ENCODE measurements around the gene SEC14L3. TPM values are rescaled to one million over a fixed set of nuclear protein-coding genes. Genes with fewer than 3 reads are reported as not detected.
A peak's percentile ranks its signal among the peaks of the same experiment; 100 is the strongest.

SEC14L3 gene
- total RNA-seq, 1 experiment from 2014 or later, result not detected

DNA sequence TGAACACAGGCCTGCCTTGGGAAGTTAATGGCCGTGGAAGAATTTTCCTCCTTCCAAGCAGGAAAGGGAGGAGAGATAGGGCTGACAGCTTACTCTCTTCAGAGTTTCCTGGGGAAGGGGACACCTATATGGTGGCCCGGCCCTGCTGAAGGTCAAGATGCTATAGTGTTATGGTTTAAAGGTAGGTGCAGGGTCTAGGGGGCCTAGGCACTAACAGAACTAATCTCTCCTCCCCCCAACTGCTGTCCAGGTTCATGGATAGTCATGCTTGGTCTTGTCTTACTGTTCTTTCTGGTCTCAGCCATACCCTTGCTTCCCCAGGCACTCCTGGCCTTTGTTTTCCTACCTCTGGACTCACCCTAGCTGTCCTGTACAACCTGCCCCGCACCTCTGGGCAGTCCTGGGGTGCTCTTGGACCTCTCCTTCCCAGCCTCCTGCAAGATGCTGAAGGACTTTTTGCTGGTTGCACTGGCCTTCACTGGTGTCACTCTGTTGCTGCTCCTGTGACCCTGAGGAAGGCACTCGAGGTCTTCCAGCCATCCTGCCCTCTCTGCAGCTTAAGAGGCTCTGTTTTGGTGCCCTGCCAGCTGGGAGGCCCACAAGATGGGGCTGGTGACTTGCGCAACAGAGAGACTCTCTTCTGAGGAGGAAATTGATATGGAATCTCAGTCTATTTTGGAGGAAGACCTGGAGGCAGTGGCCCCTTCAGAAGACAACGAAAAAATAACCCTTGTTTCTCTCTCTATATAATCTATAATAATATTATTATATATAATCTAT, 17.9 kb downstream of the SEC14L3 start:
- Histone ChIP-seq H2AK5ac (ENCODE audit: insufficient read length, low read length) (no peak overlapping the region), H4K8ac (replicated peaks; ENCODE audit: insufficient read length, low read depth, low read length) (no peak overlapping the region), H3K9ac (ENCODE audit: extremely low read depth, insufficient read length, low read length) (no peak overlapping the region), H4K91ac (ENCODE audit: insufficient read length, low read depth, low read length) (no peak overlapping the region), H3K14ac (ENCODE audit: insufficient read depth, low read length) (no peak overlapping the region), H2BK12ac (ENCODE audit: insufficient read length, low read depth, low read length) (no peak overlapping the region), H3K27ac (ENCODE audit: insufficient read length, low read depth, low read length) (no peak overlapping the region), H3K27me3 (ENCODE audit: insufficient read depth, low read length) (no peaks in the 10 kb centered on the region), H3K4me1 (ENCODE audit: insufficient read depth, low read length) (no peaks in the 10 kb centered on the region), H2BK15ac (ENCODE audit: low read depth, low read length) (no peak overlapping the region), H3K9me3 (ENCODE audit: control insufficient read depth, low read depth, low read length) (no peaks in the 10 kb centered on the region), H3T11ph (ENCODE audit: low read length) (no peak overlapping the region), H4K20me1 (ENCODE audit: control insufficient read depth, insufficient read depth, insufficient read length) (no peaks in the 10 kb centered on the region), H3K23ac (ENCODE audit: insufficient read length, low read depth, low read length) (no peak overlapping the region), H2AFZ (ENCODE audit: low read length) (no peak overlapping the region), H3K4me2 (ENCODE audit: insufficient read depth, insufficient read length, low read length) (no peak overlapping the region), H3K23me2 (ENCODE audit: insufficient read length, low read depth, low read length, poor library complexity, severe bottlenecking) (no peaks in the 10 kb centered on the region), H2BK120ac (ENCODE audit: low read depth, low read length, poor library complexity, severe bottlenecking) (no peak overlapping the region), H2BK20ac (ENCODE audit: low read depth, low read length, poor library complexity, severe bottlenecking) (no peak overlapping the region), H3K4ac (ENCODE audit: low read depth, low read length) (no peak overlapping the region), H3K56ac (ENCODE audit: insufficient read length, low read depth, low read length) (no peak overlapping the region), H4K5ac (ENCODE audit: insufficient read length, low read depth, low read length) (no peak overlapping the region), H3K79me1 (ENCODE audit: insufficient read depth, low read depth, low read length, poor library complexity, severe bottlenecking) (no peaks in the 10 kb centered on the region), H2BK5ac (ENCODE audit: insufficient read length, low read length) (no peak overlapping the region), H3K18ac (ENCODE audit: insufficient read length, low read depth, low read length) (no peak overlapping the region), H3K79me2 (ENCODE audit: insufficient read depth, low read length) (no peaks in the 10 kb centered on the region)
- Mint-ChIP-seq H3K27me3 (ENCODE audit: low read depth) (peaks cover 7% of the 10 kb centered on the region), H3K9me3 (no peaks in the 10 kb centered on the region), H3K27ac (peak overlapping the region in 1 of 3 experiments; percentile 61; a peak in 2 of 7 replicates), H3K36me3 (ENCODE audit: insufficient read depth in 1 of 3, low read depth in 3 of 3) (no peaks in the 10 kb centered on the region), H3K4me1 (no peaks in the 10 kb centered on the region), H3K4me3 (no peak overlapping the region)
- TF ChIP-seq, protein P1, sequence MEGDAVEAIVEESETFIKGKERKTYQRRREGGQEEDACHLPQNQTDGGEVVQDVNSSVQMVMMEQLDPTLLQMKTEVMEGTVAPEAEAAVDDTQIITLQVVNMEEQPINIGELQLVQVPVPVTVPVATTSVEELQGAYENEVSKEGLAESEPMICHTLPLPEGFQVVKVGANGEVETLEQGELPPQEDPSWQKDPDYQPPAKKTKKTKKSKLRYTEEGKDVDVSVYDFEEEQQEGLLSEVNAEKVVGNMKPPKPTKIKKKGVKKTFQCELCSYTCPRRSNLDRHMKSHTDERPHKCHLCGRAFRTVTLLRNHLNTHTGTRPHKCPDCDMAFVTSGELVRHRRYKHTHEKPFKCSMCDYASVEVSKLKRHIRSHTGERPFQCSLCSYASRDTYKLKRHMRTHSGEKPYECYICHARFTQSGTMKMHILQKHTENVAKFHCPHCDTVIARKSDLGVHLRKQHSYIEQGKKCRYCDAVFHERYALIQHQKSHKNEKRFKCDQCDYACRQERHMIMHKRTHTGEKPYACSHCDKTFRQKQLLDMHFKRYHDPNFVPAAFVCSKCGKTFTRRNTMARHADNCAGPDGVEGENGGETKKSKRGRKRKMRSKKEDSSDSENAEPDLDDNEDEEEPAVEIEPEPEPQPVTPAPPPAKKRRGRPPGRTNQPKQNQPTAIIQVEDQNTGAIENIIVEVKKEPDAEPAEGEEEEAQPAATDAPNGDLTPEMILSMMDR (conservative IDR thresholded peaks at IDR 0.05), result peak; percentile 35; the same call in 2 of the 3 replicates
- no peak for DNase-seq
- WGBS (ENCODE audit: extremely low coverage, insufficient read length, low lambda C conversion rate), result no CpG with 5 or more reads among the region's 6 CpGs

All from H9 (cell line).